ENCODE data around the gene DIDO1.

Gene DIDO1

DNA sequence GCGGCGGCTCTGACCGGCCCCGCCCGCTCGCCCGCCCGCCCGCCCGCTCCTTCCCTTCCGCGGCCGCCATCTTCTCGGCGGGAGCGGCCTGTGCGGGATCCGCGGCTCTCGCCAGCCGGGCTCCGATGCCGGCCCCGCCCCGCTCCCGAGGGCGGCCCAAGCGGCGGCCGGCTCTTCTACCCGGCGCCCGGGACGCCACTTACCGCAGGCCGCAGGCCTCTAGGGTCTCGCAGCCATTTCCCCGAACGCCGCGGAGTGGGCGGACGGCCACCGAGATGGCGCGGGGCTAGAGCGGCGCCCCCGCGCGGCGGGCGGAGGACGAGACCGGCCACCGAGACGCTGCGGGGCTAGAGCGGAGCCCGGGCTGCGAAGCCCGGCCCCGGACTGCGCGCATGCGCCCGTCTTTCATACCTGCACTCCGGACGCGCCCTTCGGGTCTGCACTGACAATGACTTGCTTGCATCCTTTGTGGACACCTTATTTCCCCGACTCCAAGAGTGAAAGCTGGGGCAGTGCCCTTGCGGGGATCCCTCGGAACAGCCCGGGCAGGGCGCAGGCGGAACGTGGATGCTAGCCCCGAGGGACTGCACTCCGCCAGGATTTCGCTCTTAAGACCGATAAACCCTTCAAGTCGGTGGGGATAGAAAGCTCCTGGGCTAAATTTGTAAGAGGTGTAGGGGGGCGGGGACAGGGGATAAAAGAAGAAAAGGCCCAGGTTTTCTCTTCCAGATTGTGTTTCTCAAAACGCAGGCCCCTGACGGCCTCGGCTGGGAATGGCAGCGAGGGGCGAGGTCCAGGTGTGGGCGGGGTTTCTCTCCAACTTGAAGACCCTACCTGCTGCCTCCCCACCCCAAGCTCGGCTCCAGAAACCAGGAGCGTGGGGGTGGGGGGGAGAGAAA lies at the start of gene DIDO1:
TSS of gene DIDO1 (minus strand) at position 277 of the 899 bp plus-strand sequence.
- H3K4me3 ChIP-seq (ENCODE audit: low read depth, low read length): peak within 1 kb of the TSS; percentile 93
- TF ChIP-seq, protein P1, sequence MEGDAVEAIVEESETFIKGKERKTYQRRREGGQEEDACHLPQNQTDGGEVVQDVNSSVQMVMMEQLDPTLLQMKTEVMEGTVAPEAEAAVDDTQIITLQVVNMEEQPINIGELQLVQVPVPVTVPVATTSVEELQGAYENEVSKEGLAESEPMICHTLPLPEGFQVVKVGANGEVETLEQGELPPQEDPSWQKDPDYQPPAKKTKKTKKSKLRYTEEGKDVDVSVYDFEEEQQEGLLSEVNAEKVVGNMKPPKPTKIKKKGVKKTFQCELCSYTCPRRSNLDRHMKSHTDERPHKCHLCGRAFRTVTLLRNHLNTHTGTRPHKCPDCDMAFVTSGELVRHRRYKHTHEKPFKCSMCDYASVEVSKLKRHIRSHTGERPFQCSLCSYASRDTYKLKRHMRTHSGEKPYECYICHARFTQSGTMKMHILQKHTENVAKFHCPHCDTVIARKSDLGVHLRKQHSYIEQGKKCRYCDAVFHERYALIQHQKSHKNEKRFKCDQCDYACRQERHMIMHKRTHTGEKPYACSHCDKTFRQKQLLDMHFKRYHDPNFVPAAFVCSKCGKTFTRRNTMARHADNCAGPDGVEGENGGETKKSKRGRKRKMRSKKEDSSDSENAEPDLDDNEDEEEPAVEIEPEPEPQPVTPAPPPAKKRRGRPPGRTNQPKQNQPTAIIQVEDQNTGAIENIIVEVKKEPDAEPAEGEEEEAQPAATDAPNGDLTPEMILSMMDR (IDR thresholded peaks at IDR 0.05; ENCODE audit: control insufficient read depth, extremely low read depth, insufficient read depth): peak; percentile 73
- DNase-seq (ENCODE audit: low read depth): no peak

DNA sequence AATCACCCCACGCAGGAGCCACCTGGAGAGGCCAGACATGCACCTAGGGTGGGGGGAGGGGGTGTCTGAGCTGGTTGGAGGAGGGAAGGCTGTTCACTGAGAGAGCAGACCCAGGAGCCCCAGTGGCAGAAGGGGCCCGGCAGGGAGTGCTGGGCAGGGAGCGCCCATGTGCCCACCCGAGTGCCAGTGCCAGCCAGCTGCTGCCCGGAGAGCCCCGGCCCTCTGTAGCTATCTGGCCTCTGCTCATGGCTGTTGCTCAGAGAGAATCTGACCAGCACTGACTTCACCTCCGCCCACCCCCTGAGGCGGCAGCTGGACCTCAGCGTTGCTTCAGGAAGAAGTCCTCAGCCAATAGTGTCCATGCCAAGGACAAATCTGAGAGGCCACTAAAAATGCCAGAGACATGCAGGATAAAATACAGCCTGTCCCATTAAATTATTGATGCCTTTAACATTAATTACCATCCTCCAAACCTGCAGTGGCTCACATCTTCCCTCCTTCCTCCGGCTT lies 49.0 kb upstream of the DIDO1 start:
- TF ChIP-seq, protein P1 (IDR thresholded peaks at IDR 0.05; ENCODE audit: control insufficient read depth, extremely low read depth, insufficient read depth): no peak
- H3K4me3 ChIP-seq (ENCODE audit: low read depth, low read length): no peak overlapping the region
- DNase-seq (ENCODE audit: low read depth): no peak

- TF ChIP-seq, protein P1 (IDR thresholded peaks at IDR 0.05; ENCODE audit: control insufficient read depth, extremely low read depth, insufficient read depth): no peak
- no peak for DNase-seq (ENCODE audit: low read depth)
- no peak overlapping the region for H3K4me3 ChIP-seq (ENCODE audit: low read depth, low read length)
Measured at GRCh38 chr20:62972845-62973745, 46.8 kb upstream of the DIDO1 start.

DNA sequence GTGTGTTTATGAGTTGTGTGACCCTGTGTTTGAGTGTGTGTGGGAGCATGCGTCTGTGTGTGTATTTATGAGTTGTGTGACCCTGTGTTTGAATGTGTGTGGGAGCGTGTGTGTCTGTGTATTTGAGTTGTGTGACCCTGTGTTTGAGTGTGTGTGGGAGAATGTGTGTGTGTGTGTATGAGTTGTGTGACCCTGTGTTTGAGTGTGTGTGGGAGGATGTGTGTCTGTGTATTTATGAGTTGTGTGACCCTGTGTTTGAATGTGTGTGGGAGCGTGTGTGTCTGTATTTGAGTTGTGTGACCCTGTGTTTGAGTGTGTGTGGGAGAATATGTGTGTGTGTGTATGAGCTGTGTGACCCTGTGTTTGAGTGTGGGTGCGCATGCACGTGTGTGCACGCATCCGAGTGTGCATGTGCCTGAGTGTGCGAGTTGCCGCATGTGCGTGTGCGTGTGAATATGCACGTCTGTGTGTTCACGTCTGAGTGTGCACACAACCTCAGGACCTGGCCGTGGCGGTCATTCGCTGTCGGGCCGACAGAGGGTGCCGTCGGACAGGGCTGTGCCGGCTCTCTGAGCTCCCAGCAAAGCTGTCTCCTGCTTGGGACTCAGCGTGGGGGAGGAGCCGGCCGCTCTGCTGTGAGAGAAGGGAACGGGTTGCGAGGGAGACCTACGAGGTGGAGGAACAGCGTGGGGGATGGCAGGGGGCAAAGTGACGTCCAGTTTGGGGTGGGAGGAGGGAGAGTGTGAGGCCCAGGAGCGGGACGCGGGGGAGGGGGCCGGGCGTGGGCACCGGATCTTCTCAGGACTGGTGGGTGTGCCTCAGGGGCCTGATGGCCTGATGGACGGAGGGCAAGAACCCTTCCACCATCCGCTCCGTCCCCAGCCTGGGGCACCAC lies 45.9 kb upstream of the DIDO1 start:
- DNase-seq (ENCODE audit: low read depth): peak; percentile 28
- no peak overlapping the region for H3K4me3 ChIP-seq (ENCODE audit: low read depth, low read length)
- TF ChIP-seq, protein P1 (IDR thresholded peaks at IDR 0.05; ENCODE audit: control insufficient read depth, extremely low read depth, insufficient read depth): peak; percentile 97

DNA sequence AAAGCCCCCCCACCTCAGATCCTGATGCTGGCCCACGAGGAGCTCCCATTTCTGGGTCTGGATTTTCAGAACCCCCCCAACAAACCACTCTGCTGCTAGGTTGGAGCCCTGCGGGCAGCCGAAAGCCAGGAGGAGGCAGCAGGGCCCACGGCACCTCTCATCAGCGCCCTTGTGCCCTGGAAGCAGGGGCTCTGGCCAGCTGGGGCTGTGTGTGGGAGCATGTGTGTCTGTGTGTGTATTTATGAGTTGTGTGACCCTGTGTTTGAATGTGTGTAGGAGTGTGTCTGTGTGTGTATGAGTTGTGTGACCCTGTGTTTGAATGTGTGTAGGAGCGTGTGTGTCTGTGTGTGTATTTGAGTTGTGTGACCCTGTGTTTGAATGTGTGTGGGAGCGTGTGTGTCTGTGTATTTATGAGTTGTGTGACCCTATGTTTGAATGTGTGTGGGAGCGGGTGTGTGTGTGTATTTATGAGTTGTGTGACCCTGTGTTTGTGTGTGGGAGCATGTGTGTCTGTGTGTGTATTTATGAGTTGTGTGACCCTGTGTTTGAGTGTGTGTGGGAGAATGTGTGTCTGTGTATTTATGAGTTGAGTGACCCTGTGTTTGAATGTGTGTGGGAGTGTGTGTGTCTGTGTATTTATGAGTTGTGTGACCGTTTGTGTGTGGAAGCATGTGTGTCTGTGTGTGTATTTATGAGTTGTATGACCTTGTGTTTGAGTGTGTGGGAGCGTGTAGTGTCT lies 45.1 kb upstream of the DIDO1 start:
- DNase-seq (ENCODE audit: low read depth): no peak
- H3K4me3 ChIP-seq (ENCODE audit: low read depth, low read length): no peak overlapping the region
- TF ChIP-seq, protein P1 (IDR thresholded peaks at IDR 0.05; ENCODE audit: control insufficient read depth, extremely low read depth, insufficient read depth): no peak

All from LNCaP clone FGC (cell line).